Liver (tissue), 9 donors: Measurements from ENCODE around the gene LIPG. TPM values are rescaled to one million over a fixed set of nuclear protein-coding genes. Genes with fewer than 3 reads are reported as not detected.
"Not testable (repeated sequence)": the region's sequence is repeated elsewhere in the genome, so short reads cannot be mapped to it uniquely, and the experiment has no call there.

ENCODE experiments used
- DNase-seq: peaks from one replicate; pipeline ENCODE4 v3.0.0-alpha.2; 2017; ENCODE audit warnings: low spot score
- H3K27ac ChIP-seq, 2 donors: one replicate each; pipeline ENCODE4 v1.7.0; 2013; ENCODE audit warnings: inconsistent platforms in 2 of 2, low read length in 2 of 2, control low read depth in 1 of 2, low read depth in 1 of 2, mild to moderate bottlenecking in 1 of 2
- H3K27me3 ChIP-seq, 4 donors: one replicate each; pipeline versions ENCODE4 v1.6.1 to v1.7.0; 2013; ENCODE audit warnings: low read length in 3 of 4, inconsistent platforms in 1 of 4, mild to moderate bottlenecking in 1 of 4, moderate library complexity in 1 of 4; ENCODE audit not compliant: control insufficient read depth in 4 of 4, insufficient read depth in 4 of 4
- H3K36me3 ChIP-seq, 4 donors: one replicate each; pipeline versions ENCODE4 v1.6.1 to v1.7.0; 2013; ENCODE audit warnings: low read length in 3 of 4, mild to moderate bottlenecking in 3 of 4, low read depth in 1 of 4, moderate library complexity in 1 of 4; ENCODE audit not compliant: control insufficient read depth in 4 of 4, insufficient read depth in 3 of 4
- H3K4me1 ChIP-seq, 4 donors: one replicate each; pipeline versions ENCODE4 v1.6.1 to v1.7.0; 2013; ENCODE audit warnings: low read length in 3 of 4, mild to moderate bottlenecking in 3 of 4, moderate library complexity in 1 of 4; ENCODE audit not compliant: control insufficient read depth in 4 of 4, insufficient read depth in 4 of 4
- H3K4me3 ChIP-seq, 3 donors: one replicate each; pipeline versions ENCODE4 v1.6.1 to v1.7.0; 2013; ENCODE audit warnings: low read length in 3 of 3, control low read depth in 1 of 3, low read depth in 1 of 3, mild to moderate bottlenecking in 1 of 3
- H3K9ac ChIP-seq, 2 donors: one replicate each; pipeline ENCODE4 v1.7.0; 2013; ENCODE audit warnings: low read length in 2 of 2, mild to moderate bottlenecking in 2 of 2, moderate library complexity in 2 of 2, control low read depth in 1 of 2, low read depth in 1 of 2
- H3K9me3 ChIP-seq, 4 donors: one replicate each; pipeline versions ENCODE4 v1.6.1 to v1.7.0; 2013; ENCODE audit warnings: low read length in 3 of 4; ENCODE audit not compliant: control insufficient read depth in 4 of 4
- EGR1 ChIP-seq, 2 donors: IDR thresholded peaks; 2 replicates each; pipeline ENCODE4 v1.6.1; 2016 to 2018; ENCODE audit warnings: antibody characterized with exemption in 2 of 2, low read depth in 2 of 2
- FOXA1 ChIP-seq: IDR thresholded peaks from 2 replicates; pipeline ENCODE4 v1.6.1; 2016; ENCODE audit warnings: antibody characterized with exemption
- GABPA ChIP-seq, 2 donors: IDR thresholded peaks in 1 of 2; conservative IDR thresholded peaks in 1 of 2; 2 replicates each; pipeline ENCODE4 v1.6.1; 2016; ENCODE audit warnings: antibody characterized with exemption in 2 of 2, mild to moderate bottlenecking in 1 of 2, moderate library complexity in 1 of 2
- HNF4A ChIP-seq, 2 donors: conservative IDR thresholded peaks; 2 replicates each; pipeline ENCODE4 v1.6.1; 2016; ENCODE audit warnings: antibody characterized with exemption in 2 of 2, mild to moderate bottlenecking in 2 of 2
- HNF4G ChIP-seq: IDR thresholded peaks from 2 replicates; pipeline ENCODE4 v1.6.1; 2016; ENCODE audit warnings: antibody characterized with exemption
- JUND ChIP-seq, 2 donors: IDR thresholded peaks; 2 replicates each; pipeline ENCODE4 v1.6.1; 2016; ENCODE audit warnings: antibody characterized with exemption in 2 of 2
- NR2F2 ChIP-seq: IDR thresholded peaks from 2 replicates; pipeline ENCODE4 v1.6.1; 2016; ENCODE audit warnings: antibody characterized with exemption
- RAD21 ChIP-seq, 2 donors: IDR thresholded peaks; 2 replicates each; pipeline ENCODE4 v1.6.1; 2016; ENCODE audit warnings: antibody characterized with exemption in 2 of 2, mild to moderate bottlenecking in 2 of 2
- REST ChIP-seq: IDR thresholded peaks from 2 replicates; pipeline ENCODE4 v1.6.1; 2016; ENCODE audit warnings: antibody characterized with exemption, mild to moderate bottlenecking
- RXRA ChIP-seq, 2 donors: IDR thresholded peaks; 2 replicates each; pipeline ENCODE4 v1.6.1; 2017 to 2018; ENCODE audit warnings: antibody characterized with exemption in 2 of 2, mild to moderate bottlenecking in 1 of 2
- SP1 ChIP-seq: IDR thresholded peaks from 2 replicates; pipeline ENCODE4 v1.6.1; 2018; ENCODE audit warnings: antibody characterized with exemption, mild to moderate bottlenecking
- TAF1 ChIP-seq: conservative IDR thresholded peaks from 2 replicates; pipeline ENCODE4 v1.6.1; 2016; ENCODE audit warnings: antibody characterized with exemption, mild to moderate bottlenecking
- YY1 ChIP-seq: IDR thresholded peaks from 2 replicates; pipeline ENCODE4 v1.6.1; 2016; ENCODE audit warnings: antibody characterized with exemption, mild to moderate bottlenecking
- WGBS: extraction: QIAGEN DNeasy Blood & Tissue Kit; methylation state at CpG from one replicate; pipeline ENCODE4 v1.1.7; 2013; 5-methylcytosine and 5-hydroxymethylcytosine counted together
- polyA plus RNA-seq, 2 donors: library from polyadenylated mRNA; stranded (reverse) in 1 of 2; unstranded in 1 of 2; fragments of 200-250 nt in 1 of 2; fragments of >200 nt in 1 of 2; fragmentation: Nextera tagmentation in 1 of 2; extraction: Ambion mirVana in 1 of 2; gene quantifications; one replicate each; pipeline versions ENCODE4 v1.2.1 to v1.2.3, GENCODE V29; 2013 to 2015
- total RNA-seq, 2 donors: library from RNA; depleted of rRNA; stranded (reverse); fragments of >200 nt; gene quantifications; one replicate each; pipeline ENCODE4 v1.2.3, GENCODE V29; 2014
- TF ChIP-seq, protein P1 (sequence below): IDR thresholded peaks from 2 replicates; pipeline ENCODE4 v1.6.1; 2016; ENCODE audit warnings: antibody characterized with exemption
- TF ChIP-seq, protein P2 (sequence below): IDR thresholded peaks from 2 replicates; pipeline ENCODE4 v1.6.1; 2016; ENCODE audit warnings: antibody characterized with exemption
- TF ChIP-seq, protein P3 (sequence below): IDR thresholded peaks from 2 replicates; pipeline ENCODE4 v1.6.1; 2016; ENCODE audit warnings: antibody characterized with exemption
- TF ChIP-seq, protein P4 (sequence below): fragments of 150-350 bp; IDR thresholded peaks from 2 replicates; pipeline ENCODE4 v1.5.1; 2017; ENCODE audit warnings: improper control_type of control experiment, low read depth, low read length; ENCODE audit not compliant: missing input control
- donor health status: healthy.
- donor health status: healthy.
- donor health status: healthy.
- donor health status: healthy.
- donor health status: healthy.

The LIPG gene
- total and polyA plus RNA-seq, 4 donors: 2.8 to 150 (median 39.7) TPM

GRCh38 chr18:49515003-49515402 lies 46.9 kb upstream of the LIPG start:
- H3K4me3 ChIP-seq, DNase-seq, H3K4me1 ChIP-seq, H3K36me3 ChIP-seq, H3K9me3 ChIP-seq, H3K27me3 ChIP-seq: not testable (repeated sequence)
- 87% methylated on average over 5 of the region's 5 CpGs for WGBS
- peak overlapping the region in 1 of 2 donors; percentile 14 for H3K9ac ChIP-seq
- peak overlapping the region; percentile 46 to 69 for H3K27ac ChIP-seq

DNA sequence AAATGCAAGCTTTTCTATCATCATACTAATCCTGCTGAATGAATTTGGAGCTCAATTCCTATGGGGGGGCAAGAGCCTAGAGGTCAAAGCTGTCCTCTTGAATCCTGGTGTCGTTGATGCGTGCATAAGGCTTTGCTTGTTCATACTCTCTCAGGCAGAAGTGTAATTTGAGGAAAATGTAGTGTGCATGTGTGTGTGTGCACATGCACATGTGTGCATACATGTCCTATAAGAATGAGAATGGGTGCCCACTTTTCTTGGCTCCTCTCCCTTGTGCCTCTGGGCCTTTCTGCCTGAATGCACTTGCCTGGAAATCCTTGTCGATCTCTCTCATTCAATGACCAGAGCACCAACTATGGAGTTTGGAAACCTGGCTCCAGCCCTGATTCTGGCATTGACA lies 46.3 kb upstream of the LIPG start:
- H3K4me1 ChIP-seq: peaks cover 0 to 6% (median 4%) of the 10 kb centered on the region in 4 donors

More for the DNA sequence above, 46.3 kb upstream of the LIPG start:
- Histone ChIP-seq H3K9me3 (no peaks in the 10 kb centered on the region), H3K4me3 (no peak overlapping the region), H3K36me3 (no peaks in the 10 kb centered on the region), H3K27me3 (no peaks in the 10 kb centered on the region), H3K27ac (no peak overlapping the region), H3K9ac (no peak overlapping the region)
- DNase-seq: no peak
- TF ChIP-seq YY1 (no peak), EGR1 (IDR thresholded peaks at IDR 0.05; ENCODE audit: low read depth in 2 of 2) (no peak), SP1 (no peak), HNF4A (conservative IDR thresholded peaks at IDR 0.05) (no peak), HNF4G (no peak), GABPA (IDR thresholded peaks at IDR 0.05 in 1 of 2, conservative IDR thresholded peaks at IDR 0.05 in 1 of 2) (no peak), JUND (IDR thresholded peaks at IDR 0.05) (no peak), RAD21 (IDR thresholded peaks at IDR 0.05) (no peak), REST (no peak), FOXA1 (no peak), TAF1 (no peak), NR2F2 (no peak), RXRA (IDR thresholded peaks at IDR 0.05) (no peak)
- TF ChIP-seq, protein P1, sequence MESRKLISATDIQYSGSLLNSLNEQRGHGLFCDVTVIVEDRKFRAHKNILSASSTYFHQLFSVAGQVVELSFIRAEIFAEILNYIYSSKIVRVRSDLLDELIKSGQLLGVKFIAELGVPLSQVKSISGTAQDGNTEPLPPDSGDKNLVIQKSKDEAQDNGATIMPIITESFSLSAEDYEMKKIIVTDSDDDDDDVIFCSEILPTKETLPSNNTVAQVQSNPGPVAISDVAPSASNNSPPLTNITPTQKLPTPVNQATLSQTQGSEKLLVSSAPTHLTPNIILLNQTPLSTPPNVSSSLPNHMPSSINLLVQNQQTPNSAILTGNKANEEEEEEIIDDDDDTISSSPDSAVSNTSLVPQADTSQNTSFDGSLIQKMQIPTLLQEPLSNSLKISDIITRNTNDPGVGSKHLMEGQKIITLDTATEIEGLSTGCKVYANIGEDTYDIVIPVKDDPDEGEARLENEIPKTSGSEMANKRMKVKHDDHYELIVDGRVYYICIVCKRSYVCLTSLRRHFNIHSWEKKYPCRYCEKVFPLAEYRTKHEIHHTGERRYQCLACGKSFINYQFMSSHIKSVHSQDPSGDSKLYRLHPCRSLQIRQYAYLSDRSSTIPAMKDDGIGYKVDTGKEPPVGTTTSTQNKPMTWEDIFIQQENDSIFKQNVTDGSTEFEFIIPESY: no peak
- TF ChIP-seq, protein P2, sequence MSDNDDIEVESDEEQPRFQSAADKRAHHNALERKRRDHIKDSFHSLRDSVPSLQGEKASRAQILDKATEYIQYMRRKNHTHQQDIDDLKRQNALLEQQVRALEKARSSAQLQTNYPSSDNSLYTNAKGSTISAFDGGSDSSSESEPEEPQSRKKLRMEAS: no peak
- TF ChIP-seq, protein P3, sequence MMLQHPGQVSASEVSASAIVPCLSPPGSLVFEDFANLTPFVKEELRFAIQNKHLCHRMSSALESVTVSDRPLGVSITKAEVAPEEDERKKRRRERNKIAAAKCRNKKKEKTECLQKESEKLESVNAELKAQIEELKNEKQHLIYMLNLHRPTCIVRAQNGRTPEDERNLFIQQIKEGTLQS: no peak
- TF ChIP-seq, protein P4, sequence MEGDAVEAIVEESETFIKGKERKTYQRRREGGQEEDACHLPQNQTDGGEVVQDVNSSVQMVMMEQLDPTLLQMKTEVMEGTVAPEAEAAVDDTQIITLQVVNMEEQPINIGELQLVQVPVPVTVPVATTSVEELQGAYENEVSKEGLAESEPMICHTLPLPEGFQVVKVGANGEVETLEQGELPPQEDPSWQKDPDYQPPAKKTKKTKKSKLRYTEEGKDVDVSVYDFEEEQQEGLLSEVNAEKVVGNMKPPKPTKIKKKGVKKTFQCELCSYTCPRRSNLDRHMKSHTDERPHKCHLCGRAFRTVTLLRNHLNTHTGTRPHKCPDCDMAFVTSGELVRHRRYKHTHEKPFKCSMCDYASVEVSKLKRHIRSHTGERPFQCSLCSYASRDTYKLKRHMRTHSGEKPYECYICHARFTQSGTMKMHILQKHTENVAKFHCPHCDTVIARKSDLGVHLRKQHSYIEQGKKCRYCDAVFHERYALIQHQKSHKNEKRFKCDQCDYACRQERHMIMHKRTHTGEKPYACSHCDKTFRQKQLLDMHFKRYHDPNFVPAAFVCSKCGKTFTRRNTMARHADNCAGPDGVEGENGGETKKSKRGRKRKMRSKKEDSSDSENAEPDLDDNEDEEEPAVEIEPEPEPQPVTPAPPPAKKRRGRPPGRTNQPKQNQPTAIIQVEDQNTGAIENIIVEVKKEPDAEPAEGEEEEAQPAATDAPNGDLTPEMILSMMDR: no peak
- WGBS: 93% methylated on average over 3 of the region's 3 CpGs
